Sigmoid colon (tissue), 4 donors: Measurements from ENCODE around the gene FBN3.

Experiments
- CTCF ChIP-seq, 4 experiments: fragments of 450-650 bp in 3 of 4; fragments of 200-600 bp in 1 of 4; IDR thresholded peaks; one replicate each; pipeline ENCODE4 v1.5.1; 2016 to 2019; ENCODE audit warnings: antibody characterized with exemption in 4 of 4, mild to moderate bottlenecking in 3 of 4, moderate library complexity in 2 of 4
- POLR2AphosphoS5 ChIP-seq, 4 donors: sonication (generic); formaldehyde crosslinking; IDR thresholded peaks; one replicate each; pipeline ENCODE4 v1.6.1; 2017; ENCODE audit warnings: antibody characterized with exemption in 4 of 4

DNA sequence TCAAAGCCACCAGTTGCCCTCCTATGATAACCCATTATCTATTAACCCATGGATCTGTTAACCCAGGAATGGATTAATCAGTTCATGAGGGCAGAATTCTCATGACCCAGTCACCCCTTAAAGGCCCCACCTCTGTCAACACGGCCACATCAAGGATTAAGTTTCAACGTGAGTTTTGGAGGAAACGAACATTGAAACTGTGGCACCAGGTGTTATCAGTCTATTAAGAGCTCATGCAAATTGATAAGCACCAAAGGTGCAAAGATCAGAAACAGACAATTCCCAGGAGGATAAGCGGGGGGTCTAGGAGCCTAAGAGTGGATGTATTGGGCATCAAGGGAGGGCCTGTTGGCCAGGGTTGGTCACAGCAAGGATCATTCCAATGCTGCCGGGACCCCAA, 124.1 kb downstream of the FBN3 start:
- TF ChIP-seq POLR2AphosphoS5 (IDR thresholded peaks at IDR 0.05) (no peak), CTCF (IDR thresholded peaks at IDR 0.05) (no peak)
